Activated CD4-positive, CD25-positive, alpha-beta regulatory T cell treated with anti-CD3 and anti-CD28 coated beads, Interleukin-2, amount 50 U/mL, for 24 hours (primary cell): ENCODE data around the gene KRT73.
A peak's percentile ranks its signal among the peaks of the same experiment; 100 is the strongest.

ENCODE experiments used
- ATAC-seq, 2 donors: fragments of 150-1000 bp; cut with Tn5 transposase; one replicate each; pipeline ENCODE4 v1.10.0; 2021; ENCODE audit warnings: mild to moderate bottlenecking in 1 of 2, moderate library complexity in 1 of 2

Gene KRT73

GRCh38 chr12:52645120-52645761 is 26.9 kb upstream of the KRT73 start:
- peak; percentile 39 to 48 for ATAC-seq

GRCh38 chr12:52644078-52644415 is 25.7 kb upstream of the KRT73 start:
- ATAC-seq = no peak

- ATAC-seq = no peak
Observed at GRCh38 chr12:52643233-52644077, 25.1 kb upstream of the KRT73 start.

GRCh38 chr12:52641468-52641867 is 23.1 kb upstream of the KRT73 start:
- no peak for ATAC-seq

GRCh38 chr12:52637299-52637698 is 18.9 kb upstream of the KRT73 start:
- no peak for ATAC-seq

- no peak for ATAC-seq
Observed at GRCh38 chr12:52636592-52637258, 18.4 kb upstream of the KRT73 start.

GRCh38 chr12:52636189-52636588 is 17.8 kb upstream of the KRT73 start:
- ATAC-seq = no peak

- ATAC-seq = no peak
Observed at GRCh38 chr12:52634266-52635056, 16.1 kb upstream of the KRT73 start.

- no peak for ATAC-seq
Observed at GRCh38 chr12:52633383-52633782, 15.0 kb upstream of the KRT73 start.

- ATAC-seq = no peak
Observed at GRCh38 chr12:52632656-52633055, 14.3 kb upstream of the KRT73 start.

GRCh38 chr12:52631676-52632459 is 13.5 kb upstream of the KRT73 start:
- no peak for ATAC-seq

GRCh38 chr12:52631264-52631663 is 12.9 kb upstream of the KRT73 start:
- no peak for ATAC-seq

- no peak for ATAC-seq
Observed at GRCh38 chr12:52630599-52631200, 12.3 kb upstream of the KRT73 start.

GRCh38 chr12:52630008-52630500 is 11.7 kb upstream of the KRT73 start:
- no peak for ATAC-seq

- no peak for ATAC-seq
Observed at GRCh38 chr12:52629281-52630007, 11.1 kb upstream of the KRT73 start.

GRCh38 chr12:52628841-52629240 is 10.5 kb upstream of the KRT73 start:
- no peak for ATAC-seq

- ATAC-seq = no peak
Observed at GRCh38 chr12:52628111-52628507, 9.8 kb upstream of the KRT73 start.

- ATAC-seq = no peak
Observed at GRCh38 chr12:52627395-52628110, 9.2 kb upstream of the KRT73 start.

- ATAC-seq = no peak
Observed at GRCh38 chr12:52622349-52622748, 4.0 kb upstream of the KRT73 start.

- no peak for ATAC-seq
Observed at GRCh38 chr12:52618866-52619265, 507 bp upstream of the KRT73 start.
